HepG2 (cell line): ENCODE measurements around the gene ANKRD39. TPM values are rescaled to one million over a fixed set of nuclear protein-coding genes. Genes with fewer than 3 reads are reported as not detected.

Experiments used
- AHR ChIP-seq: IDR thresholded peaks from 2 replicates; pipeline ENCODE4 v1.6.1; 2018; ENCODE audit warnings: missing genetic modification reagents, missing compliant biosample characterization
- ARHGAP35 ChIP-seq: sonication (generic); formaldehyde crosslinking; IDR thresholded peaks from 2 replicates; pipeline ENCODE4 v1.9.0; 2022; ENCODE audit warnings: mild to moderate bottlenecking, inconsistent platforms, moderate library complexity, missing genetic modification reagents, borderline replicate concordance
- CAMTA2 ChIP-seq: sonication (generic); formaldehyde crosslinking; IDR thresholded peaks from 2 replicates; pipeline ENCODE4 v1.4.0; 2020; ENCODE audit warnings: mild to moderate bottlenecking, missing genetic modification reagents, borderline replicate concordance
- DNMT3B ChIP-seq: conservative IDR thresholded peaks from 2 replicates; pipeline ENCODE4 v1.6.1; 2016; ENCODE audit warnings: missing biosample characterization, control low read depth
- HDAC2 ChIP-seq: sonication (generic); formaldehyde crosslinking; IDR thresholded peaks from 2 replicates; pipeline ENCODE4 v1.4.0; 2020; ENCODE audit warnings: missing genetic modification reagents
- RBAK ChIP-seq: sonication (generic); formaldehyde crosslinking; IDR thresholded peaks from 2 replicates; pipeline ENCODE4 v1.5.1; 2020; ENCODE audit warnings: mild to moderate bottlenecking, missing genetic modification reagents
- RXRB ChIP-seq: IDR thresholded peaks from 2 replicates; pipeline ENCODE4 v1.6.1; 2016; ENCODE audit warnings: borderline replicate concordance, missing genetic modification reagents, missing compliant biosample characterization
- ZBTB20 ChIP-seq: sonication (generic); formaldehyde crosslinking; IDR thresholded peaks from 2 replicates; pipeline ENCODE4 v1.8.1; 2023; ENCODE audit warnings: missing genetic modification reagents, low read depth, mild to moderate bottlenecking, borderline replicate concordance
- ZBTB21 ChIP-seq: sonication (generic); formaldehyde crosslinking; IDR thresholded peaks from 2 replicates; pipeline ENCODE4 v1.4.0; 2020; ENCODE audit warnings: missing genetic modification reagents
- ZNF124 ChIP-seq: sonication (generic); formaldehyde crosslinking; IDR thresholded peaks from 2 replicates; pipeline ENCODE4 v1.4.0; 2020; ENCODE audit warnings: missing genetic modification reagents
- ZNF160 ChIP-seq: sonication (generic); formaldehyde crosslinking; IDR thresholded peaks from 2 replicates; pipeline ENCODE4 v1.8.0; 2022; ENCODE audit warnings: mild to moderate bottlenecking, inconsistent platforms, missing genetic modification reagents
- ZNF180 ChIP-seq: sonication (generic); formaldehyde crosslinking; IDR thresholded peaks from 2 replicates; pipeline ENCODE4 v1.4.0; 2020; ENCODE audit warnings: low read depth, missing genetic modification reagents, borderline replicate concordance
- ZNF207 ChIP-seq: fragments of 450-650 bp; IDR thresholded peaks from 2 replicates; pipeline ENCODE4 v1.6.1; 2016; ENCODE audit warnings: antibody characterized with exemption, borderline replicate concordance
- ZNF264 ChIP-seq: sonication (generic); formaldehyde crosslinking; IDR thresholded peaks from 2 replicates; pipeline ENCODE4 v1.4.0; 2020; ENCODE audit warnings: missing genetic modification reagents
- ZNF282 ChIP-seq: fragments of 450-650 bp; IDR thresholded peaks from 2 replicates; pipeline ENCODE4 v1.6.1; 2018; ENCODE audit not compliant: partially characterized antibody
- ZNF446 ChIP-seq: sonication (generic); formaldehyde crosslinking; IDR thresholded peaks from 2 replicates; pipeline ENCODE4 v1.5.0; 2020; ENCODE audit warnings: mild to moderate bottlenecking, missing genetic modification reagents
- ZNF558 ChIP-seq: sonication (generic); formaldehyde crosslinking; IDR thresholded peaks from 2 replicates; pipeline ENCODE4 v1.9.0; 2022; ENCODE audit warnings: mild to moderate bottlenecking, missing genetic modification reagents, borderline replicate concordance
- ZNF766 ChIP-seq: sonication (generic); formaldehyde crosslinking; IDR thresholded peaks from 2 replicates; pipeline ENCODE4 v1.5.0; 2020; ENCODE audit warnings: missing genetic modification reagents, borderline replicate concordance
- ZNF816 ChIP-seq: sonication (generic); formaldehyde crosslinking; IDR thresholded peaks from 2 replicates; pipeline ENCODE4 v1.8.0; 2022; ENCODE audit warnings: missing genetic modification reagents, mild to moderate bottlenecking, borderline replicate concordance
- polyA plus RNA-seq, 8 experiments: library from polyadenylated mRNA; depleted of rRNA in 3 of 8; stranded (reverse) in 7 of 8; unstranded in 1 of 8; fragments of >200 nt; fragmentation: Illumina TruSeq in 4 of 8; extraction: Trizol in 4 of 8; gene quantifications; 2 replicates each; pipeline versions ENCODE4 v1.2.1 to v1.2.3, GENCODE V29; 2011 to 2016; ENCODE audit warnings: low read depth in 4 of 8, missing spikeins in 1 of 8, mixed read lengths in 1 of 8; ENCODE audit not compliant: insufficient read depth in 1 of 8
- total RNA-seq, 5 experiments: library from RNA; depleted of rRNA; stranded (reverse); fragments of >200 nt; fragmentation: Illumina TruSeq; extraction: Trizol; gene quantifications; 2 replicates each; pipeline ENCODE4 v1.2.3, GENCODE V29; 2016; ENCODE audit warnings: low read depth in 1 of 5
- TF ChIP-seq, protein P1 (sequence below): IDR thresholded peaks from 2 replicates; pipeline ENCODE4 v1.6.1; 2016; ENCODE audit warnings: missing genetic modification reagents, missing compliant biosample characterization
- TF ChIP-seq, protein P2 (sequence below): sonication (generic); formaldehyde crosslinking; IDR thresholded peaks from 2 replicates; pipeline ENCODE4 v1.8.1; 2023; ENCODE audit warnings: mild to moderate bottlenecking, inconsistent platforms, moderate library complexity, missing genetic modification reagents, borderline replicate concordance
- TF ChIP-seq, protein P3 (sequence below): sonication (generic); formaldehyde crosslinking; IDR thresholded peaks from 2 replicates; pipeline ENCODE4 v1.8.1; 2023; ENCODE audit warnings: mild to moderate bottlenecking, missing genetic modification reagents
- TF ChIP-seq, protein P4 (sequence below): sonication (generic); formaldehyde crosslinking; IDR thresholded peaks from 2 replicates; pipeline ENCODE4 v1.4.0; 2020; ENCODE audit warnings: missing genetic modification reagents

ANKRD39 gene
- total and polyA plus RNA-seq, 2 of the 13 experiments (the other 11 are each of a cell fraction or from before 2014, with no cell fraction given) = 23.2 to 24.8 TPM

DNA sequence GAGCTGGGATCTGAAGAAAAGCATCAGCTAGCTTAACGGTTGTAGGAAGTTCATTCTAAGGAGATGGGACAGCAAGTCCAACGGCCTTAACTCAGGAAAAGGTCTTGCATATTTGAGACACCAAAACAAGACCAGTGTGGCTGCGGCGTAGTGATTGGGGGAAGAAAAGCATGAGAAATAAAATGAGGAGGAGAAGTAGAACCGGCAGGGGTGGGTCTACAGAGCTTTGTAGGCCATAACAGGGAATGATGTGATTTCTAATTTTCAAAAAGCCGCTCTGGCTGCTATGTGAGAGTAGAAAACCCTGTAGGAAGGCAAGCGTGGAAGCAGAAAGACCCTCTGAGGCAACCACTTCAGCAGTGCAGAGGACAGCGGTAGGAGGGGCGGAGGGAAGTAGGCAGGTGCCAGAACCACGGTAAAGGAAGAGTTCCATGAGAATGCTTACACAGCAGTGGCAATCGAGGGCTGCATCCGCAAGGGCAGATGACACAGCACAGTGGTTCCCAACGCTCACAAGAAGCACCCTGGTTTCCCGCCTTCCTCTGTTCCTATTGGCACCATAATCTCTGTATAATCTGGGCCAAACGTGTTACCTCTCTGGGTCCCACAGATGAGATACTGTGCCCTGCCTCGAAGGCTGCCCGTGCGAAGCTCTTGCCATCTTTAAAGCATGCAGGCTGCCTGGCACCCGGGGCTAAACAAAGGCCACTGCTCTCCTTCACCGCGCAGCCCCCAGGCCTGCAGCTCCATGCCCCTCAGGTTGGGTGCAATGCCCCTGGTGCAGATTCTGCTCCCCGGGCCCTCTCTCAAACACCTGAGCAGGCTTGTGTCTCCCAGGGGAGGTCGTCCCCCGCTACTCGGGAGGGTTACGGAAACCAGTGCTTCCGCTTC, 795 bp downstream of the ANKRD39 start (continued):
- TF ChIP-seq ZNF558 (CRISPR knock-in tag) (peak; percentile 82; the same call in 1 of the 2 replicates), ZNF160 (CRISPR knock-in tag) (no peak), ZNF446 (CRISPR knock-in tag) (0 out of 2 replicates have a peak, but pooled peaks have one; percentile 6), ARHGAP35 (CRISPR knock-in tag) (no peak), ZNF180 (CRISPR knock-in tag) (no peak), ZNF207 (no peak), ZNF264 (CRISPR knock-in tag) (0 out of 2 replicates have a peak, but pooled peaks have one; percentile 11), CAMTA2 (0 out of 2 replicates have a peak, but pooled peaks have one; percentile 37), ZBTB20 (no peak; the same call in 1 of the 2 replicates), ZBTB21 (no peak), RXRB (CRISPR knock-in tag) (0 out of 2 replicates have a peak, but pooled peaks have one; percentile 39), ZNF124 (CRISPR knock-in tag) (no peak), AHR (CRISPR knock-in tag) (no peak), DNMT3B (CRISPR knock-in tag) (0 out of 2 replicates have a peak, but pooled peaks have one; percentile 28), RBAK (CRISPR knock-in tag) (no peak), HDAC2 (CRISPR knock-in tag) (0 out of 2 replicates have a peak, but pooled peaks have one; percentile 14), ZNF282 (no peak), ZNF766 (CRISPR knock-in tag) (no peak), ZNF816 (no peak)
- TF ChIP-seq, protein P1, sequence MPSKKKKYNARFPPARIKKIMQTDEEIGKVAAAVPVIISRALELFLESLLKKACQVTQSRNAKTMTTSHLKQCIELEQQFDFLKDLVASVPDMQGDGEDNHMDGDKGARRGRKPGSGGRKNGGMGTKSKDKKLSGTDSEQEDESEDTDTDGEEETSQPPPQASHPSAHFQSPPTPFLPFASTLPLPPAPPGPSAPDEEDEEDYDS = no peak
- TF ChIP-seq, protein P2, sequence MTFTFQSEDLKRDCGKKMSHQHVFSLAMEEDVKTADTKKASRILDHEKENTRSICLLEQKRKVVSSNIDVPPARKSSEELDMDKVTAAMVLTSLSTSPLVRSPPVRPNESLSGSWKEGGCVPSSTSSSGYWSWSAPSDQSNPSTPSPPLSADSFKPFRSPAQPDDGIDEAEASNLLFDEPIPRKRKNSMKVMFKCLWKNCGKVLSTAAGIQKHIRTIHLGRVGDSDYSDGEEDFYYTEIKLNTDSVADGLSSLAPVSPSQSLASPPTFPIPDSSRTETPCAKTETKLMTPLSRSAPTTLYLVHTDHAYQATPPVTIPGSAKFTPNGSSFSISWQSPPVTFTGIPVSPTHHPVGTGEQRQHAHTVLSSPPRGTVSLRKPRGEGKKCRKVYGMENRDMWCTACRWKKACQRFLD (CRISPR knock-in tag) = no peak
- TF ChIP-seq, protein P3, sequence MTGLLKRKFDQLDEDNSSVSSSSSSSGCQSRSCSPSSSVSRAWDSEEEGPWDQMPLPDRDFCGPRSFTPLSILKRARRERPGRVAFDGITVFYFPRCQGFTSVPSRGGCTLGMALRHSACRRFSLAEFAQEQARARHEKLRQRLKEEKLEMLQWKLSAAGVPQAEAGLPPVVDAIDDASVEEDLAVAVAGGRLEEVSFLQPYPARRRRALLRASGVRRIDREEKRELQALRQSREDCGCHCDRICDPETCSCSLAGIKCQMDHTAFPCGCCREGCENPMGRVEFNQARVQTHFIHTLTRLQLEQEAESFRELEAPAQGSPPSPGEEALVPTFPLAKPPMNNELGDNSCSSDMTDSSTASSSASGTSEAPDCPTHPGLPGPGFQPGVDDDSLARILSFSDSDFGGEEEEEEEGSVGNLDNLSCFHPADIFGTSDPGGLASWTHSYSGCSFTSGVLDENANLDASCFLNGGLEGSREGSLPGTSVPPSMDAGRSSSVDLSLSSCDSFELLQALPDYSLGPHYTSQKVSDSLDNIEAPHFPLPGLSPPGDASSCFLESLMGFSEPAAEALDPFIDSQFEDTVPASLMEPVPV (CRISPR knock-in tag) = peak; percentile 47; the same call in 1 of the 2 replicates
- TF ChIP-seq, protein P4, sequence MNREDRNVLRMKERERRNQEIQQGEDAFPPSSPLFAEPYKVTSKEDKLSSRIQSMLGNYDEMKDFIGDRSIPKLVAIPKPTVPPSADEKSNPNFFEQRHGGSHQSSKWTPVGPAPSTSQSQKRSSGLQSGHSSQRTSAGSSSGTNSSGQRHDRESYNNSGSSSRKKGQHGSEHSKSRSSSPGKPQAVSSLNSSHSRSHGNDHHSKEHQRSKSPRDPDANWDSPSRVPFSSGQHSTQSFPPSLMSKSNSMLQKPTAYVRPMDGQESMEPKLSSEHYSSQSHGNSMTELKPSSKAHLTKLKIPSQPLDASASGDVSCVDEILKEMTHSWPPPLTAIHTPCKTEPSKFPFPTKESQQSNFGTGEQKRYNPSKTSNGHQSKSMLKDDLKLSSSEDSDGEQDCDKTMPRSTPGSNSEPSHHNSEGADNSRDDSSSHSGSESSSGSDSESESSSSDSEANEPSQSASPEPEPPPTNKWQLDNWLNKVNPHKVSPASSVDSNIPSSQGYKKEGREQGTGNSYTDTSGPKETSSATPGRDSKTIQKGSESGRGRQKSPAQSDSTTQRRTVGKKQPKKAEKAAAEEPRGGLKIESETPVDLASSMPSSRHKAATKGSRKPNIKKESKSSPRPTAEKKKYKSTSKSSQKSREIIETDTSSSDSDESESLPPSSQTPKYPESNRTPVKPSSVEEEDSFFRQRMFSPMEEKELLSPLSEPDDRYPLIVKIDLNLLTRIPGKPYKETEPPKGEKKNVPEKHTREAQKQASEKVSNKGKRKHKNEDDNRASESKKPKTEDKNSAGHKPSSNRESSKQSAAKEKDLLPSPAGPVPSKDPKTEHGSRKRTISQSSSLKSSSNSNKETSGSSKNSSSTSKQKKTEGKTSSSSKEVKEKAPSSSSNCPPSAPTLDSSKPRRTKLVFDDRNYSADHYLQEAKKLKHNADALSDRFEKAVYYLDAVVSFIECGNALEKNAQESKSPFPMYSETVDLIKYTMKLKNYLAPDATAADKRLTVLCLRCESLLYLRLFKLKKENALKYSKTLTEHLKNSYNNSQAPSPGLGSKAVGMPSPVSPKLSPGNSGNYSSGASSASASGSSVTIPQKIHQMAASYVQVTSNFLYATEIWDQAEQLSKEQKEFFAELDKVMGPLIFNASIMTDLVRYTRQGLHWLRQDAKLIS (CRISPR knock-in tag) = no peak
